Keratinocyte (primary cell): Measurements from ENCODE around the gene ZBTB40.

Experiments used
- CTCF ChIP-seq, 3 experiments: IDR thresholded peaks in 1 of 3; conservative IDR thresholded peaks in 1 of 3; optimal IDR thresholded peaks in 1 of 3; 2 replicates in 2 of 3; 3 replicates in 1 of 3; pipeline versions ENCODE3 to v1.5.1; 2011; ENCODE audit warnings: low read length in 3 of 3, mild to moderate bottlenecking in 3 of 3, moderate library complexity in 2 of 3, control low read depth in 1 of 3, inconsistent platforms in 1 of 3; ENCODE audit not compliant: insufficient read depth in 2 of 3; ENCODE audit errors: extremely low read depth in 1 of 3
- EZH2 ChIP-seq: IDR thresholded peaks from one replicate; pipeline ENCODE4 v1.6.1; 2012; ENCODE audit warnings: inconsistent platforms, mild to moderate bottlenecking, low read length, moderate library complexity

GRCh38 chr1:22500471-22500870 is 48.8 kb downstream of the ZBTB40 start:
- no peak for TF ChIP-seq CTCF (optimal IDR thresholded peaks at IDR 0.05 in 1 of 3, IDR thresholded peaks at IDR 0.05 in 1 of 3, conservative IDR thresholded peaks at IDR 0.05 in 1 of 3; ENCODE audit: extremely low read depth in 1 of 3, insufficient read depth in 2 of 3, low read length in 3 of 3)
- TF ChIP-seq EZH2: no peak
